Measurements from ENCODE around the gene KCTD16.

DNA sequence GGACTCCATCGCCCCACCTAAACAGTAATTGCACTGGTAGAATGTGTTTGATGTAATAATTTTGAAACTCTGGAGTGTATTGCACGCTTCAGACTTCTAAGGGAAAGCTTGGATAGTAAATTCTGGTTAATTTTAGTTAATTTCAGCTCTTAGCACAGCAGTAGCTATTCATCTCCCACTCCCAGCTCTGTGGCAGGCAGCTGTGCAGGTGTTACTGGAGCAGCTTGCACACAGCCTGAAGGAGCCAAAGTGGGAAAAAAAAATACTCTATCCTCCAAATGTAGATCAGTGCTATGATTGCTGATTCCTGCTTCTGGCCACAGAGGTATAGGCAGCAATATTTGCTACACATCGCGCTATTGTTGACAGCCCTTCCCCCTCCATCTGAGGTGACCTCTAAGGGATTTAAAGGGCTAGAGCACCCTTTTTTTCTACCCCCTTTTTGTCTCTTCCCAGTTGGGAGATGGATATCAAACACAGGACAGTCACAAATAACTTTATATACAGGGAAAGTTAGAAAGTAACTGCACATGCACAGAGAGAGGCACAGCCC lies 97.4 kb downstream of the KCTD16 start:
- TF ChIP-seq EZH2 (IDR thresholded peaks at IDR 0.05; ENCODE audit: low read depth, unreplicated experiment) (no peak), JUNB (IDR thresholded peaks at IDR 0.05; ENCODE audit: unreplicated experiment) (no peak)
- TF ChIP-seq, protein P1, sequence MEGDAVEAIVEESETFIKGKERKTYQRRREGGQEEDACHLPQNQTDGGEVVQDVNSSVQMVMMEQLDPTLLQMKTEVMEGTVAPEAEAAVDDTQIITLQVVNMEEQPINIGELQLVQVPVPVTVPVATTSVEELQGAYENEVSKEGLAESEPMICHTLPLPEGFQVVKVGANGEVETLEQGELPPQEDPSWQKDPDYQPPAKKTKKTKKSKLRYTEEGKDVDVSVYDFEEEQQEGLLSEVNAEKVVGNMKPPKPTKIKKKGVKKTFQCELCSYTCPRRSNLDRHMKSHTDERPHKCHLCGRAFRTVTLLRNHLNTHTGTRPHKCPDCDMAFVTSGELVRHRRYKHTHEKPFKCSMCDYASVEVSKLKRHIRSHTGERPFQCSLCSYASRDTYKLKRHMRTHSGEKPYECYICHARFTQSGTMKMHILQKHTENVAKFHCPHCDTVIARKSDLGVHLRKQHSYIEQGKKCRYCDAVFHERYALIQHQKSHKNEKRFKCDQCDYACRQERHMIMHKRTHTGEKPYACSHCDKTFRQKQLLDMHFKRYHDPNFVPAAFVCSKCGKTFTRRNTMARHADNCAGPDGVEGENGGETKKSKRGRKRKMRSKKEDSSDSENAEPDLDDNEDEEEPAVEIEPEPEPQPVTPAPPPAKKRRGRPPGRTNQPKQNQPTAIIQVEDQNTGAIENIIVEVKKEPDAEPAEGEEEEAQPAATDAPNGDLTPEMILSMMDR (conservative IDR thresholded peaks at IDR 0.05; ENCODE audit: low read depth in 2 of 2), result no peak
